ENCODE data around the gene WASF1. TPM values are rescaled to one million over a fixed set of nuclear protein-coding genes. Genes with fewer than 3 reads are reported as not detected.

The WASF1 gene
- total RNA-seq, 2 donors from 2014 or later: 3.5 to 4.8 TPM

- peak overlapping the region in 1 of 2 donors; percentile 76 for H3K27ac ChIP-seq
- H3K9me3 ChIP-seq: no peaks in the 10 kb centered on the region
- peaks cover 0 to 31% of the 10 kb centered on the region in 2 donors for H3K4me1 ChIP-seq
- peak overlapping the region; percentile 88 to 93 for H3K4me3 ChIP-seq
- H3K27me3 ChIP-seq: no peaks in the 10 kb centered on the region
- H3K36me3 ChIP-seq: no peaks in the 10 kb centered on the region
- TF ChIP-seq CTCF (IDR thresholded peaks at IDR 0.05): no peak
- DNase-seq (ENCODE audit: low spot score): no peak
Observed at GRCh38 chr6:110181131-110182030, 1.9 kb upstream of the WASF1 start.

- Histone ChIP-seq H3K36me3 (no peaks in the 10 kb centered on the region), H3K4me3 (peak within 1 kb of the TSS; percentile 88 to 93)
Observed at GRCh38 chr6:110180228-110181008, 948 bp upstream of the WASF1 start, which contains the start of gene CDC40. TSS of gene CDC40 (plus strand) at chr6:110180427. CDS start at chr6:110180445, 18 bp downstream.

GRCh38 chr6:110178626-110179405 lies 654 bp downstream of the WASF1 start:
- DNase-seq (ENCODE audit: low spot score): peak; percentile 66
- H3K27me3 ChIP-seq: no peaks in the 10 kb centered on the region
- peak; percentile 33 to 82 for TF ChIP-seq CTCF (IDR thresholded peaks at IDR 0.05)
- H3K9me3 ChIP-seq: no peaks in the 10 kb centered on the region
- peaks cover 0 to 31% of the 10 kb centered on the region in 2 donors for H3K4me1 ChIP-seq
- H3K4me3 ChIP-seq: peak overlapping the region; percentile 88 to 93
- H3K36me3 ChIP-seq: no peaks in the 10 kb centered on the region
- peak overlapping the region; percentile 76 to 82 for H3K27ac ChIP-seq

More at GRCh38 chr6:110180228-110181008, 948 bp upstream of the WASF1 start, which contains the start of gene CDC40:
- Histone ChIP-seq H3K27ac (peak within 1 kb of the TSS; percentile 76 to 84), H3K27me3 (no peaks in the 10 kb centered on the region), H3K9me3 (no peaks in the 10 kb centered on the region), H3K4me1 (peaks cover 0 to 31% of the 10 kb centered on the region in 2 donors)
- DNase-seq (ENCODE audit: low spot score): peak; percentile 61
- no peak for TF ChIP-seq CTCF (IDR thresholded peaks at IDR 0.05)

- no peak overlapping the region for H3K4me3 ChIP-seq
- H3K9me3 ChIP-seq: no peaks in the 10 kb centered on the region
- no peaks in the 10 kb centered on the region for H3K36me3 ChIP-seq
- H3K4me1 ChIP-seq: peaks cover 0 to 4% of the 10 kb centered on the region in 2 donors
- no peaks in the 10 kb centered on the region for H3K27me3 ChIP-seq
- no peak for TF ChIP-seq CTCF (IDR thresholded peaks at IDR 0.05)
- DNase-seq (ENCODE audit: low spot score): no peak
- H3K27ac ChIP-seq: no peak overlapping the region
Observed at GRCh38 chr6:110173506-110174132, 5.9 kb downstream of the WASF1 start.

GRCh38 chr6:110170081-110170480 lies 9.4 kb downstream of the WASF1 start:
- TF ChIP-seq CTCF (IDR thresholded peaks at IDR 0.05): no peak
- H3K27me3 ChIP-seq: no peaks in the 10 kb centered on the region
- no peak overlapping the region for H3K4me3 ChIP-seq
- DNase-seq (ENCODE audit: low spot score): no peak
- no peaks in the 10 kb centered on the region for H3K36me3 ChIP-seq
- no peaks in the 10 kb centered on the region for H3K9me3 ChIP-seq
- H3K27ac ChIP-seq: no peak overlapping the region
- H3K4me1 ChIP-seq: no peaks in the 10 kb centered on the region

Measured in right atrium auricular region (tissue), 2 donors.